GM23248 (cell line): ENCODE data around the gene TWIST2. TPM values are rescaled to one million over a fixed set of nuclear protein-coding genes. Genes with fewer than 3 reads are reported as not detected.

Experiments
- DNase-seq: peaks from one replicate; pipeline ENCODE4 v3.0.0-alpha.2; 2015
- H2AFZ ChIP-seq: fragments of 200-600 bp; sonication (generic); 2 replicates; pipeline ENCODE4 v1.6.1; 2016; ENCODE audit warnings: antibody characterized with exemption
- H3F3A ChIP-seq: fragments of 200-600 bp; sonication (generic); 2 replicates; pipeline ENCODE4 v1.6.1; 2016; ENCODE audit warnings: mild to moderate bottlenecking, antibody characterized with exemption, mixed run types; ENCODE audit not compliant: insufficient read depth
- H3K27ac ChIP-seq: fragments of 200-600 bp; sonication (generic); 2 replicates; pipeline ENCODE4 v1.5.1; 2016; ENCODE audit warnings: mild to moderate bottlenecking
- H3K27me3 ChIP-seq: fragments of 200-600 bp; sonication (generic); replicated peaks from 2 replicates; pipeline ENCODE4 v1.6.1; 2016; ENCODE audit warnings: mild to moderate bottlenecking; ENCODE audit not compliant: insufficient read depth
- H3K36me3 ChIP-seq: fragments of 200-600 bp; sonication (generic); 2 replicates; pipeline ENCODE4 v1.6.1; 2016; ENCODE audit warnings: low read depth, mild to moderate bottlenecking
- H3K4me1 ChIP-seq: fragments of 200-600 bp; sonication (generic); 2 replicates; pipeline ENCODE4 v1.6.1; 2016; ENCODE audit warnings: mild to moderate bottlenecking; ENCODE audit not compliant: insufficient read depth
- H3K4me2 ChIP-seq: fragments of 200-600 bp; sonication (generic); one replicate; pipeline ENCODE4 v1.6.1; 2016; ENCODE audit warnings: mild to moderate bottlenecking; ENCODE audit not compliant: unreplicated experiment
- H3K4me3 ChIP-seq: fragments of 200-600 bp; sonication (generic); 2 replicates; pipeline ENCODE4 v1.5.1; 2016; ENCODE audit warnings: mild to moderate bottlenecking
- H3K79me2 ChIP-seq: fragments of 200-600 bp; sonication (generic); 2 replicates; pipeline ENCODE4 v1.6.1; 2016; ENCODE audit warnings: mild to moderate bottlenecking; ENCODE audit not compliant: insufficient read depth
- H3K9ac ChIP-seq: fragments of 200-600 bp; sonication (generic); 2 replicates; pipeline ENCODE4 v1.6.1; 2016; ENCODE audit warnings: mild to moderate bottlenecking
- H3K9me2 ChIP-seq: fragments of 200-600 bp; sonication (generic); 2 replicates; pipeline ENCODE4 v1.6.1; 2016; ENCODE audit warnings: mixed run types, mild to moderate bottlenecking, moderate library complexity; ENCODE audit not compliant: insufficient read depth
- H3K9me3 ChIP-seq: fragments of 200-600 bp; sonication (generic); one replicate; pipeline ENCODE4 v1.6.1; 2017; ENCODE audit warnings: low read depth
- H4K20me1 ChIP-seq: fragments of 200-600 bp; sonication (generic); 2 replicates; pipeline ENCODE4 v1.6.0; 2016; ENCODE audit not compliant: insufficient read depth
- EZH2 ChIP-seq: fragments of 200-600 bp; sonication (generic); IDR thresholded peaks from 2 replicates; pipeline ENCODE4 v1.6.1; 2018; ENCODE audit warnings: antibody characterized with exemption, mild to moderate bottlenecking; ENCODE audit not compliant: insufficient read depth, poor library complexity, severe bottlenecking
- EZH2phosphoT487 ChIP-seq: fragments of 200-600 bp; sonication (generic); IDR thresholded peaks from 2 replicates; pipeline ENCODE4 v1.6.1; 2018; ENCODE audit warnings: antibody characterized with exemption, moderate library complexity, mild to moderate bottlenecking, low read depth; ENCODE audit not compliant: insufficient read depth
- WGBS, 2 experiments: methylation state at CpG; one replicate each; pipeline ENCODE4 v1.1.6; 2015 to 2017; ENCODE audit warnings: low lambda C conversion rate in 2 of 2, low coverage in 1 of 2; ENCODE audit errors: missing lambda C conversion rate in 2 of 2; 5-methylcytosine and 5-hydroxymethylcytosine counted together
- in situ Hi-C: fragments of 300-500 bp; cut with MboI; formaldehyde crosslinking; loops from 2 replicates; pipeline ENCODE4 v1.15.0; 2020
- polyA plus RNA-seq: library from polyadenylated mRNA; unstranded; fragments of >200 nt; fragmentation: Nextera tagmentation; extraction: Ambion mirVana; gene quantifications from 2 replicates; pipeline ENCODE4 v1.2.1, GENCODE V29; 2016
- total RNA-seq: library from RNA; depleted of rRNA; stranded (reverse); fragments of >200 nt; shearing (Covaris generic); gene quantifications from 2 replicates; pipeline ENCODE4 v1.2.3, GENCODE V29; 2014

TWIST2 gene
- total and polyA plus RNA-seq, 2 experiments from 2014 or later = 248 to 544 TPM

- H3K4me3 ChIP-seq = peak overlapping the region; percentile 7; the same call in 1 of the 2 replicates
- TF ChIP-seq EZH2 (no peak), EZH2phosphoT487 (no peak)
- H2AFZ ChIP-seq = no peak overlapping the region
- H3K4me2 ChIP-seq = peak overlapping the region; percentile 63
- peak overlapping the region; percentile 68 for H3K9ac ChIP-seq
- H3K27me3 ChIP-seq = no peaks in the 10 kb centered on the region
- H3K9me2 ChIP-seq = no peaks in the 10 kb centered on the region
- peak overlapping the region; percentile 86 for H3K27ac ChIP-seq
- H3K79me2 ChIP-seq = peaks cover 100% of the 10 kb centered on the region
- H3K9me3 ChIP-seq = no peaks in the 10 kb centered on the region
- H4K20me1 ChIP-seq = no peaks in the 10 kb centered on the region; the same call in 1 of the 2 replicates
- H3F3A ChIP-seq = peaks cover 87% of the 10 kb centered on the region
- in situ Hi-C loops = no loop called here
- peaks cover 5% of the 10 kb centered on the region; the same call in 1 of the 2 replicates for H3K36me3 ChIP-seq
- peaks cover 91% of the 10 kb centered on the region for H3K4me1 ChIP-seq
- 6 to 13% methylated on average over 9 to 13 of the region's 13 CpGs for WGBS, 2 experiments
- DNase-seq = peak; percentile 66
These were observed 46.5 kb downstream of the TWIST2 start for GRCh38 chr2:238894226-238894949.

- Histone ChIP-seq H2AFZ (no peak overlapping the region), H3K9me3 (no peaks in the 10 kb centered on the region), H4K20me1 (no peaks in the 10 kb centered on the region; the same call in 1 of the 2 replicates), H3K36me3 (no peaks in the 10 kb centered on the region), H3K27ac (peak overlapping the region; percentile 86), H3K9ac (peak overlapping the region; percentile 68), H3F3A (peaks cover 87% of the 10 kb centered on the region), H3K4me3 (peak overlapping the region; percentile 7; the same call in 1 of the 2 replicates), H3K4me2 (peak overlapping the region; percentile 63), H3K9me2 (no peaks in the 10 kb centered on the region), H3K79me2 (peaks cover 100% of the 10 kb centered on the region), H3K4me1 (peaks cover 91% of the 10 kb centered on the region), H3K27me3 (no peaks in the 10 kb centered on the region)
- in situ Hi-C loops = no loop called here
- peak; percentile 72 for DNase-seq
- 8 to 13% methylated on average over 10 of the region's 10 CpGs for WGBS, 2 experiments
- no peak for TF ChIP-seq EZH2phosphoT487
- no peak for TF ChIP-seq EZH2
These were observed 47.0 kb downstream of the TWIST2 start for GRCh38 chr2:238894950-238895298.

GRCh38 chr2:238895361-238895882 is 47.5 kb downstream of the TWIST2 start:
- H3K9me2 ChIP-seq = no peaks in the 10 kb centered on the region
- H3K4me3 ChIP-seq = peak overlapping the region; percentile 6
- H3K36me3 ChIP-seq = no peaks in the 10 kb centered on the region
- peak overlapping the region; percentile 86 for H3K27ac ChIP-seq
- peaks cover 5% of the 10 kb centered on the region; the same call in 1 of the 2 replicates for H4K20me1 ChIP-seq
- H3K9ac ChIP-seq = peak overlapping the region; percentile 68
- H3K79me2 ChIP-seq = peaks cover 100% of the 10 kb centered on the region
- in situ Hi-C loops = no loop called here
- H3K4me2 ChIP-seq = peak overlapping the region; percentile 63
- DNase-seq = peak; percentile 78
- H3K4me1 ChIP-seq = peaks cover 92% of the 10 kb centered on the region
- no peak overlapping the region for H2AFZ ChIP-seq
- H3K9me3 ChIP-seq = no peaks in the 10 kb centered on the region
- WGBS, 2 experiments = 3% methylated on average over 17 to 20 of the region's 20 CpGs
- TF ChIP-seq EZH2phosphoT487 (no peak), EZH2 (no peak)
- peaks cover 89% of the 10 kb centered on the region for H3F3A ChIP-seq
- H3K27me3 ChIP-seq = no peaks in the 10 kb centered on the region

GRCh38 chr2:238895891-238896600 is 48.2 kb downstream of the TWIST2 start:
- peak; percentile 92 for DNase-seq
- Histone ChIP-seq H3F3A (peaks cover 89% of the 10 kb centered on the region), H3K79me2 (peaks cover 100% of the 10 kb centered on the region), H3K27ac (peak overlapping the region; percentile 86), H3K9ac (peak overlapping the region; percentile 68), H3K4me2 (peak overlapping the region; percentile 63), H2AFZ (no peak overlapping the region), H3K4me3 (peak overlapping the region; percentile 6), H3K4me1 (peaks cover 92% of the 10 kb centered on the region), H3K27me3 (no peaks in the 10 kb centered on the region), H3K36me3 (no peaks in the 10 kb centered on the region), H4K20me1 (peaks cover 8% of the 10 kb centered on the region; the same call in 1 of the 2 replicates), H3K9me2 (no peaks in the 10 kb centered on the region), H3K9me3 (no peaks in the 10 kb centered on the region)
- TF ChIP-seq EZH2 (no peak), EZH2phosphoT487 (no peak)
- in situ Hi-C loops = no loop called here
- 9 to 11% methylated on average over 25 to 27 of the region's 27 CpGs for WGBS, 2 experiments
